GM19238 (cell line): ENCODE data around the gene APEH.
A peak's percentile ranks its signal among the peaks of the same experiment; 100 is the strongest.
"Not testable (repeated sequence)": the region's sequence is repeated elsewhere in the genome, so short reads cannot be mapped to it uniquely, and the experiment has no call there.

Experiments
- DNase-seq: peaks from one replicate; pipeline ENCODE4 v3.0.0; 2011; ENCODE audit warnings: low spot score; ENCODE audit not compliant: insufficient read length

The APEH gene

GRCh38 chr3:49668414-49668797 lies 5.7 kb upstream of the APEH start:
- DNase-seq: no peak

- DNase-seq: no peak
Measured at GRCh38 chr3:49668861-49669260, 5.3 kb upstream of the APEH start.

- DNase-seq: no peak
Measured at GRCh38 chr3:49669352-49669751, 4.8 kb upstream of the APEH start.

GRCh38 chr3:49670940-49671290 lies 3.2 kb upstream of the APEH start:
- DNase-seq: no peak

GRCh38 chr3:49671291-49672288 lies 2.6 kb upstream of the APEH start:
- DNase-seq: peak; percentile 76

GRCh38 chr3:49673121-49673714 lies 933 bp upstream of the APEH start:
- DNase-seq: no peak

GRCh38 chr3:49674497-49674983 lies 389 bp downstream of the APEH start:
- DNase-seq: no peak

- no peak for DNase-seq
Measured at GRCh38 chr3:49675912-49676311, 1.8 kb downstream of the APEH start.

- no peak for DNase-seq
Measured at GRCh38 chr3:49680493-49681231, 6.5 kb downstream of the APEH start.

GRCh38 chr3:49681232-49681522 lies 7.0 kb downstream of the APEH start:
- DNase-seq: no peak

GRCh38 chr3:49681543-49681942 lies 7.4 kb downstream of the APEH start:
- DNase-seq: no peak

GRCh38 chr3:49683162-49683561 lies 9.0 kb downstream of the APEH start:
- no peak for DNase-seq

GRCh38 chr3:49684453-49684852 lies 10.3 kb downstream of the APEH start:
- not testable (repeated sequence) for DNase-seq

GRCh38 chr3:49685103-49685502 lies 11.0 kb downstream of the APEH start:
- DNase-seq: not testable (repeated sequence)

GRCh38 chr3:49685846-49686245 lies 11.7 kb downstream of the APEH start:
- DNase-seq: not testable (repeated sequence)

GRCh38 chr3:49686346-49686745 lies 12.2 kb downstream of the APEH start:
- not testable (repeated sequence) for DNase-seq

- not testable (repeated sequence) for DNase-seq
Measured at GRCh38 chr3:49686769-49687423, 12.7 kb downstream of the APEH start.

GRCh38 chr3:49687424-49687795 lies 13.3 kb downstream of the APEH start:
- not testable (repeated sequence) for DNase-seq

- DNase-seq: not testable (repeated sequence)
Measured at GRCh38 chr3:49688338-49689045, 14.3 kb downstream of the APEH start.

- DNase-seq: peak; percentile 93
Measured at GRCh38 chr3:49689046-49689907, 15.1 kb downstream of the APEH start, which contains the start of the genes MST1 and RNF123. MST1 (minus strand) TSS chr3:49689474; CDS start chr3:49688691, 783 bp downstream. RNF123 (plus strand) TSS chr3:49689557; CDS start chr3:49691166, 1,609 bp downstream.
